ENCODE data around the gene LTO1.

GRCh38 chr11:69660001-69660500 is 15.1 kb downstream of the LTO1 start:
- TF ChIP-seq CTCF (IDR thresholded peaks at IDR 0.05; ENCODE audit: low read depth, low read length) (no peak), POLR2A (IDR thresholded peaks at IDR 0.05; ENCODE audit: extremely low read depth, insufficient read length) (no peak), MAX (IDR thresholded peaks at IDR 0.05; ENCODE audit: low read depth, low read length) (no peak)
